Hematopoietic multipotent progenitor cell (in vitro differentiated cells): ENCODE data around the gene GREB1L. TPM values are rescaled to one million over a fixed set of nuclear protein-coding genes. Genes with fewer than 3 reads are reported as not detected.
"Not testable (repeated sequence)": the region's sequence is repeated elsewhere in the genome, so short reads cannot be mapped to it uniquely, and the experiment has no call there.

Experiments used
- DNase-seq, 3 donors: peaks; one replicate each; pipeline ENCODE4 v3.0.0-alpha.2; 2011 to 2015; ENCODE audit warnings: low read depth in 2 of 3, low spot score in 2 of 3
- total RNA-seq: library from RNA; depleted of rRNA; stranded (reverse); fragments of >200 nt; gene quantifications from one replicate; pipeline ENCODE4 v1.2.3, GENCODE V29; 2012

Gene GREB1L
- total RNA-seq, 1 donor: not detected

DNA sequence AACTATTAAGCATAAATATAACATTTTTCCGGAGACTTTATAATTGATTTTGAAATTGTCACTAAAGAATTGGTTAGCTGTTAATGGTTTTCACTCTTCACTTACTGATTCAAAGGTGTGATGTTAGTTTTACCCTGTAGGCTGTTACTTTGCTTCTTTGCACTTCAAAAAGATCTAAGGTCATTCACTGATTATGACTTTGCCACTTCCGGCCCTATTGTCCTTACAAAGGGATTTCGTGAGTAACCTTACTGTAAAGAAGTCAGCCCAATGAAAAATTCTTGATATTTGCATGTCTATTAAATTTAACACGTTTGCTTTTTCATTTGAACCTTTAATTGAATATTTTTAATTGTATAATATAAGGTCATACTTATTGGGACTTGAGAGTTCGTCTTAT, 61.4 kb downstream of the GREB1L start:
- no peak for DNase-seq

DNA sequence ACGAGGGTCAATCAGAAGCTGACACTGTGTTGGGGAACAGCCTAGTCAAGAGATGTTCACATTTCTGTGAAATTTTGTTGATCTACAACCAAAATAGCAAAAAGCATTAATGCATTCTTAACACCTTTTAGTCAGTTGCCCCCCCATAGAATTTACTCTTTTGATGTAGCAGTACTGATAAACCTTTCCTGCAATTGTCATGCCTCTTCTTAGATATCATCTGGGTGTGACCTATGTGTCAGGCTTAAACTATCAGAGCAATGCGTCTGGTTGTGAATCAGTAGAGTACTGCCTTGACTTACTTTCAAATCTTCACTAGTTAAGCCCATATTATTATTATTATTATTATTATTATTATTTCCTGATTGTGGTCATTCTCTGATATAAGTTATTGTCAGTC, 61.9 kb downstream of the GREB1L start:
- DNase-seq: no peak

DNA sequence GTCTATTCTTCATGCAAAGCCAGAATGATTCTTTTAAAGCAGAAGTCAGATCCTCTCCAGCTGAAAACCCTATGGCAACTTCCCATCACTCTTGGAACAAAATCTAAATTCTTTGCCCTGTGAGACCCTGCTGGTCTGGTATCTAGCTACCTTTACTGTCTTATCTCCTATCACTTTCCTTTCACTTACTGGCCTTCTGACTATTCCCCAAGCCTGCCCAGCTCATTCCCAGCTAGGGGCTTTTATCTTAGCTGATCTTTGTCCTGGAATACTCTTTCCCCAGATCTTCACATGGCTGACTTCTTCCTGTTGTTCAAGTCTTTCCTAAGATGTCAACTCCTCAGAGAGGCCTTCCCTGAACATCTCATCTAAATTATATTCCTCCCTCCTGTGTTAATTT, 63.6 kb downstream of the GREB1L start:
- no peak for DNase-seq

DNA sequence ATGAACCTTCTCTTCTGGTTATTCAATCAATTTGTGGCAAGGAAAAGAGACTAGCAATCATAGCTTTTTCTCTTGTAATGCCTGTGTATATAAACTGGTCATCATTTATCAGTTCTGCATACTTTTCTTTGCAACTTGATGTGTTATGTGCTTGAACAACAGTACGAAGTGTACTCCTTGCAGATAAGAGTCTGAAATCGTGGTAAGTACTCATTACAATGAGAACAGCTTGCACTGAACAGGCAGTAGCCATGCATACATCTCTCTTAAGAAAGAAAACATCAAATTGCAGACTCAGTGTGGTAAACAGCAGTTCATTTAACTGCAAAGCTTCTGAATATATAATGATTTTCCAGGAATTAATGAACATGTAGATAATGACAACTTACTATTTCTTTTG, 64.3 kb downstream of the GREB1L start:
- DNase-seq: no peak

DNA sequence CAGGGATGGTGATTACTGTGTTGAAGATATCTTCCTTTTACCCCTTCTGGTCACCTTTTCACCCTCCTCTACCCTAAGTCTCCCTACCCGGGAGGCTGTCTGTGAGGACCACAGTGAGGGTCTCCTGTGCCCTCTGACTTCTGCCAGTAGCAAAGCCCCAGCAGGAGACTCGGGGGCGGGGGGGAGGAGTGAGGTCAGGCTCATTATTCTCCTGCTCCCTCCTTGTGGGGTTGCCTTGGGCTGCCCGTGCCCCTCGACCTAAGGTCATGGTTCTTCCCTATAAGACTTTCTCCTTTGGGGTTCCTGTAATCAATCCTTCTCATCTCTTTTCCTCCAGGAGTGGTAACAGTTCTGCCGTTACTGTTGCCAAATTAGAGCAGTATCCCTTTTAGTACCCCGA, 65.5 kb downstream of the GREB1L start:
- DNase-seq: no peak

DNA sequence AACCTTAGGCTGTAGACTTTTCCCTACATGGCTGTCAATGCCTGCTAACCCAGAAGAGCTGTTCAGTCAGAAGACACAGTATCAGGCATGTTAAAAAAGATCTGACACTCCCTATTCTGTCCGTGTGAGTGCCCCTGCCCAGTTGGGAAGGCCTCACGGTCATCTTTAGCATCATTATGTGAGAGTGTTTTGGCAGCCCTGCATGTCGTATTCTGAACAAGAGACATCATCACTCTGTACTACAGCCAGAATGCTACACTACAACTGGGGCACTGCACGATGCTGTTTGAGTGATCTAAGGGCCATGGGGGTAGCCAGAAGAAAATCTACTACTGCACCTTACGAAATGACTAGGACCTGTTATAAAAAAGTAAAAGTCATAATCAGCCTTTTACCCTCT, 67.2 kb downstream of the GREB1L start:
- no peak for DNase-seq

DNA sequence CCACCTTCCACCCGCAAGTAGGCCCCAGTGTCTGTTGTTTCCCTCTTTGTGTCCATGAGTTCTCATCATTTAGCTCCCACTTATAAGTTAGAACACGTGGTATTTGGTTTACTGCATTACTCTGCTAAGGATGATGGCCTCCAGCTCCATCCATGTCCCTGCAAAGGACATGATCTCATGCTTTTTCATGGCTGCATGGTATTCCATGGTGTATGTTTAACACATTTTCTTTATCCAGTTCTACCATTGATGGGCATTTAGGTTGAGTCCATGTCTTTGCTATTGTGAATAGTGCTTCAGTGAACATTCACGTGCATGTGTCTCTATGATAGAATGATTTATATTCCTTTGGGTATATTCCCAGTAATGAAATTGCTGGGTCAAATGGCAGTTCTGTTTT, 69.9 kb downstream of the GREB1L start:
- DNase-seq: not testable (repeated sequence)

DNA sequence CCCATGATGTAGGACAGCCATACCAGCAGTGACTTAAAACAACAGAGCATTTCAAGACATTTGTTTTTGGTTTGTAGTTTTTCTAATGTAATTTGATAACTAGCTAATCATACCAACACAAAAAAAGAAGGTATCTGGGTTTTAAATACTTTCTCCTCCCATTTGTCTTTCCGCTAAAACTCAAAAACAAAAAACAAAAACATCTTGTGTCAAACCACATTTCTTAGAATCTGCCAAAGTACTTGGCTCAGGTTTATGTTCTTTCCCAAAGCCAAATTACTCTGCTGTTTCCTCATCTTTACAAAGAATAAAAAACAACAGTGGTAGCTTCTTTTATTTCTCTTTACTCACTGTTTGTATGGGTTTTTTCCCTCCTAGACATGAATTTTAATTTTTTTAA, 71.5 kb downstream of the GREB1L start:
- DNase-seq: no peak

DNA sequence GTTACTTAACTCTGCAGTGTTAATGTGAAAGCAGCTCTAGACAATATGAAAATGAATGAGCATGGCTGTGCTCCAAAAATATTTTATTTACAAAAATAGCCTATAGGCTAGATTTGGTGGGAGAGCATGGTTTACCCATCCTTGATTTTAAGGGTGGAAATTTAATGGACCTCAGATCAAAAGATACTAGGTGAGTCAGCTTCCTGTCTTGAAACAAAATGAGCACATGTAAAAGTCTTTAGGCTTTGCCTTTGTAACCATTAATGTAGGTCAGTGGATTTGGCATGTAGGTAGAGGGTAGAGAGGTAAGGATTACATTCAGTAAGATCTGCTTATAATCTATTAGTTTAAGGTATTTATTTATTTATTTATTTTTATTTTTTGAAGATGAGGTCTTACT, 72.7 kb downstream of the GREB1L start:
- DNase-seq: no peak

DNA sequence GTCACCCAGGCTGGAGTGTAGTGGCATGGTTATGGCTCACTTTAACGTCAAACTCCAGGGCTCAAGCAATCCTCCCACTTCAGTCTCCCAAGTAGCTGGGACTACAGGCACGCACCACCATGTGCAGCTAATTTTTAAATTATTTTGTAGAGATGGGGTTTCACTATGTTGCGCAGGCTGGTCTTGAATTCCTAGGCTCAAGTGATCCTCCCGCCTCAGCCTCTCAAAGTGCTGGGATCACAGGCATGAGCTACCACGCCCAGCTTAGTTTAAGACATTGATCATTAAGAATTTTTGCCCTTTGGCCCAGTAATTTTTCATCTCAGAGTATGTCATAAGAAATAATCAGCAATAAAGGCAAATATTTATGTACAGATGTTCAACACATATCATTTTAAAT, 73.1 kb downstream of the GREB1L start:
- not testable (repeated sequence) for DNase-seq

DNA sequence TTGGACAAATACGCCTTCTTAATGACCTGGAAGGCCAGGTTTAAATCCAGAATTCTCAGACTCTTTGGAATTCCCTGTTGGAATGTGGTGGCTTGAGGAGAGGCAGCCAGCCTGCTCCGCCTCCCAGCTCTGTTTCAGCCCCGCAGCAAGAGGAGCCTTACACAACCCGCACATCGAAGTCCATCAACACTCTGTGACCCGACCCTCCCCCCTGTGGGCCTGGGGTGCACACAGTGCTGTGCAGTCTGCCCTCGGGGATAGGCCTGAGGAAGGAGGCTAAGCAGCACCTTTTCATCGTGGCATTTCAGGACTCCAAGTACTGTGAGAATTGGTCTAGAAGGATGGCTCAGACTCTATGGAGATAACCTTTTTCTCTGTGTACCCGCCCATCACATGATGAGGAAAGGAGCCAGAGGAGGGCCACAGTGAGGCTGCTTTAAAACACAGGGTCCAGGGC, 73.7 kb downstream of the GREB1L start:
- no peak for DNase-seq

DNA sequence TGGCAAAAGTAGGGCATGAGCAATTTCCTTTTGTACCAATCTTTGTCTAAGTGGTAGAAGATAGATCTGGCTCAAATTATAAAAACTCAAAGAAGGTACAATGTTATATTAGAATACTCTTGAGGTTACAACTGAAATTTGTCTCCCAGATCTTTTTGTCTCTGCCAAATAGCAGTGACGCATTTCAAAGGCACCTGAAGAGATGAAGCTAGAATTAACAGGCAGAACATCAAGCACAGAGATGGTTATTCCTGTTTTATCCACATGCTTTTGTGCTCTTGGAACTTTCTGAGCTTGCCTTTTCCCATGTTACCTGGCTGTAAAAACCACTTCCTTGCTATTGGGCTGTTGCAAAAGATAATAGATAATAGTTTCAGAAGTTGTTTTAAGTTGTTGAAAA, 74.3 kb downstream of the GREB1L start:
- no peak for DNase-seq

DNA sequence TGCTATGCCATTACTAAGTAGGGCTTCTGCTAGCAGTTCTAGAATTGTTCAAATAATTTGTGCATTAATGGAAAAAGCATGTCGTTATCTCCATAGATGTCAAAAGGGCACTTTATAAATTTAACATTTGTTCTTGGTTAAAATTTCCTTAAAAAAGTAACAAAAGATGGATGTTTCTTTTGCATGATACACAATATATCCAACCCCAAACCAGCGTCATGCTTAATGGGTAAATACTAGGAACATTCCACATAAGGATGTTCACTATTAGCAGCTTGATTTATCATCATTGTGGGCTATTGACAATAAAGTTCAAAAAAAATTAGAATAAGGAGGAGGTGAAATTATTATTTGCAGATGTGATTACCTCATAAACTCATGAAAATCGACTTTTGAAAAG, 79.7 kb downstream of the GREB1L start:
- DNase-seq: no peak

DNA sequence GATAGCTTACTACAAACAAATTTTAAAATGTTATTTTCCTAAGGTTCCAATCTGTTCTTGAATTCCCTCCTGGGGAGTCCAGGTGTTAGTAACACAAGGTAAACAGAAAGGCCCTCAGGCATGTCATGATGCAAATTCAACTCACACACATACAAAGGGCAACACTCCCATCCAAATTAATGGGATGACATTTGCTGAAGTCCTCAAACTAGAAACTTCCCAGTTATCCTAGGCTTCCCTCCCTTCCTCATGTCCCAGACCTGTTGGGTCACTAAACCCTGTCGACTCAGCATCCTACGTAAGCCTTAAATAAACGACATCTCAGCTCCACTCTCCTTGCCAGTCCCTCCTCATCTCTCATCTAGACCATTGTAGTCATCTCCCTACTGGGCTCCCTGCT, 85.1 kb downstream of the GREB1L start:
- DNase-seq: no peak

DNA sequence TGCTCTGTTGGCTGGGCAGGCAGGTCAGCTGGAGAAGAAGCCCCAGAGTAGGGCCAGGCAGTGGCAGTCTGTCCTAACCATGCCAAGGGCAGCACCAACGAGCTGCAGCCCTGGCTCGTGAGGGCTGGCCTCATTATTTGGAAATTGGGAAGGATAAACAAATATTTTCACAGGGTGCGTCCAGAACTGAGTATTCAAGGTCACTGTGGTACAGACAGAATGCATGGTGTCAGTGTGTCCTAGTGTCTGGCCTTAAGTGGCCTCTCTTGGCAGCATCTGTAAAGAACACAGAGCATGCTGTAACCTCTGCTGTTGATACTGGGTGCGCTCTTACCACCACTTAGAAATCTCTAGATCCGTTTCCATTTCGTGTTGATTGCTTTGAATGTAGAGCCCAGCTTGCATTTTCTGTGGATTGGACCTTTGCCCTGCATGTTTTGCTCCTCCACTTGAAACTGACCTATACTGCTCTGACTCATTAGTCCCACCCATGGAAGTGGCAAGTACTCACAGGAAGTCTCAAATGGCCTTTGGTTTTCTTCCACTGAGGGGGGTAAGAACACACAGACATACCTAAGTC, 88.2 kb downstream of the GREB1L start:
- no peak for DNase-seq

DNA sequence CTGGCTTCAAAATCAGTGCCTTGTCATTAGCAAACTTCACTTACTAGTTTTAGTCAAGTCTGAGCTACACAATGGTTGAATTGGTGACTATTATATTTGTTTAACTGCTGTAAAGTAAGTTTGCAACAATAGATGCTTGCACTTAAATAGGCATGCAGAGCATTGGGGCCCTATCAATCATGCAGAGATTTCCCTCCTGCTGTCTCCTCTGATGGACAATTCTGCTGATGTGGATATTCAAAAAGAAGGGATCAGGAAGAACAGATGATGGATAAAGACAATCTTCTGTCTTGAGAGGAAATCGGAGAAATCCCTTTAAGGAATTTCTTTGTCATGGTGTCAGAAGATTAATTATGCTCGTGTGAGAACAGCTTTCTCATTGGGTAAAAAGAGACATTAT, 89.0 kb downstream of the GREB1L start:
- DNase-seq: no peak

DNA sequence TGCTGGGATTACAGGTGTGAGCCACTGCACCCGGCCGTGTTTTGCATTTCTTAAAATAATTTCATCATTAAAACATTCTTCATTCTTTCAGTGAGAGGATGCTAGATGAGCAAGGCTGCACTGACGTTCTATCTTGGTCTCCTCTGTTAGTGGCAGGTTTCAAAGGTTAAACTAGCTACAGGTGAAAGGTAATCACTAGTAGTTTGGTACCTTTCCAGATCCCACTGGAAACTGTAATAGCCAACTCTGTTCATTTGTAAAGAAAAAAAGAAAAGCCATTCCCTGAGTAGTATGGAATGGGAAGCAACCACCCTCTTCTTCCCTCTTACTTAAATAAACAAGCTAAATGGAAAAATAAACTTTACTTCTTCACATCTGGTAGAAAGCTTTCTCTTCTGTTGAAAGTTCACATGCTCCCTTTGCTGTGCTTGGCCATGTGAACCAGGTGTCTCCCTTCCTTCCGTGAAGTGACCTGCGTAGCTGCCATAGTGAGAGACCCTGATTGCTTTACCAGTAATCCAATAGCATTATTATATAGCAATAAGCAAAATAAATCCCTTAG, 94.0 kb downstream of the GREB1L start:
- DNase-seq: no peak

DNA sequence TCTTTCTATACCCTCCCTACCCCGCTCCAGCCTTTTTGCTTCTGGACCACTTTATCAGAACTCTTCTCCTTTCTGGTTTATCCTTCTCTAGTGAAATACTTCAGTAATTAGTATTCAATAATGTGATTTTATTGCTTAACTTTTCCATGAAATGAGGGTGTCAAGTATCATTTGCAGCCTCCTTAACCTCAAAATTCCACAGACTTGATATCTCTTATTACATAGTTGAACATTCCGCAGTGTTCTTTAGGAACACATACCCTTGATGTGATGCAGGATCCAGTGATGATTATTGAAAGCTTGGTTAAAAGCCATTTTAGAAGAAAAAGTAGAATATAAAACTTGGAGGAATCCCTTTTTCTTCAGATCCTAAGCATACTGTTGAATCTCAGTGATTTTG, 94.8 kb downstream of the GREB1L start:
- DNase-seq: no peak

DNA sequence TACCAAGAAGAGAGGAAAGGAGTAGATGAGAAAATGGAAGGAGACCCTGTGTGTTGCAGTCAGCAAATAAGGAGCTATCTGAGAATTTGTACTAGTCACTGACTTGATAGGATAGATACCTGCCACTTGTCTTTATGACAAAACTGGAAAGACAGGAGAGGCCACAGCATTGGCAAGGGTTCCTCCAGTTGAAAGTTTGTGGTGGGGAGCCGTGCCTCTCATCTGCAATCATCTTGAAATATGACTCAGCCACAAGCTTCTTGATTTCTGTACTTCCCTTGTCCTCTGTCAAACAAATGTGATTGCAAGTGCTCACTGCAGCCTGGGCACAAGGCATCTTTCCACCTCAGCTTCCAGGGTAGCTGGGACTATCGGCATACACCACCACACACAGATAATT, 99.1 kb downstream of the GREB1L start:
- no peak for DNase-seq

DNA sequence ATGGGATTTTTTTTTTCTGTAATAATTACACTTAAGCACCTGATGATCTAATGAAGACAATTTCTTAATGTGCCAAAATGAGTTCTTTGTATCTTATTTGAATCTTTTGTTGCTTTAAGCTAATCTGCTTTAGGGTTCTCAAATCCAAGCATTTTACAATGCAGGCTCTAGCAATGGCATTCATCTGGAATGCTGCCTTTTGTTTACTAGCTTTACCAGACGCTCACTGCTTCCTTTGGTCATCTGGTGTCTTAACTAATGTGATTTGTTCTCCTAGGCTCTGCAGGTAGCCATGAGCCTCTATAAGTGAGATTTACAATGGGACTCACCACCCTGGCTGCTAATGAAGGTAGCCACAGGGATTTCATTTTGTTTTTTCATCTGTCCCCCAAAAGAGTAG, 100.3 kb downstream of the GREB1L start:
- no peak for DNase-seq

DNA sequence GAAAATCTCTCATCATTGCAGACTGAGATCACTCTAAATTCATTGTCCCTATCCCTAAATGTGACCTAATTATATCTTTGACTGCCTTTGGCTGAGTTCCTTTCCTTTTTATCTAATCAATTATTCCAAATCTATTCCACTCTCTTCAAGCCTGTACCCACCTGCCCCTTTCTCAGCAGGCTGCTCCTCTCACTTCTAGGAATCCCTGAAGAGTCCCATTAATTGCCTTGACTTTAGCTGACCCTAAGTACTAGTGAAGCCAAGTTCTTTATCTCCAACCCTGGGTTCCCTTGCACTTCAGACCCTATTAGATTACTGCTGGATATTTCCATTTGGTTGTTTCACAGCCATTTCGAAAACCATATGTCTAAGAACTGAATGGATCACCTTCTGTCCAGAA, 102.8 kb downstream of the GREB1L start:
- no peak for DNase-seq

DNA sequence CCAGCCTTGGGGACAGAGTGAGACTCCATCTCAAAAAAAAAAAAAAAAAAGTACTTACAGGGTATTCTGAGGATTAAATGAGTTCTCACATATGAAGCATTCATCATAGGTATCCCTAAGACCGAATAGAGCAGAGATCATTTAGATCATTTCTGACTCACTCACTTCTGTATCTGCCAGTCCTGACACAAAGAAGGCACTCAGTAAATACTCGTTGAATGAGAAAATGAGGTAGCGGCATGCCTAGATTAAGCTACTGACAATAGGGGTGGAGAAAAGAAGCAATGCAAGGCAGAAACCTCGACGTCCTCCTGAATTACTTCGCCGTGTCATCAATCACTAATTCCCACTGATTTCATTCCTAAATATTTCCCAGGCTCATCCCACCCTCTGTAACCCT, 103.8 kb downstream of the GREB1L start:
- DNase-seq: no peak

DNA sequence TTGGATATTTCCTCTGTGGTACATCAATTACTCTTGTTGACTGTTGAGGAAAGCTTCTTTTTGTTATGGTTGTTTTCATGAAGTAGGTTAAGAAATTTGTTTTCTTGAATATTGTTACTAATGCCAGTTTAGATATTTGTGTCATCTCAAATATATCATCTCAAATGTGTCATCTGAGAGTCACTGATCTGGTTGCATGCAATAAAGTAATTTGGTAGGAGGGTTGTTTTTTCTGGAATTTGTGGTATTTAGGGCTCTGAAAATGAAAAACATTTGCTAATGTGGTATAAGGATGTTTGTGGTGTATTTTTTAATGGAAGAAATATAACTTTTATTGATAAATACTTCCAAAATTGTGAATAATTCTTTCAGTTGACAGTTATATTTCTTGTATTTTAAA, 117.7 kb downstream of the GREB1L start:
- DNase-seq: no peak
